Adrenal gland (tissue), 12 donors: ENCODE data around the gene UBE2H. TPM values are rescaled to one million over a fixed set of nuclear protein-coding genes. Genes with fewer than 3 reads are reported as not detected.
A peak's percentile ranks its signal among the peaks of the same experiment; 100 is the strongest.
"Not testable (repeated sequence)": the region's sequence is repeated elsewhere in the genome, so short reads cannot be mapped to it uniquely, and the experiment has no call there.

Experiments used
- DNase-seq, 7 donors: peaks; one replicate each; pipeline ENCODE4 v3.0.0-alpha.2; 2019 to 2020
- H3K27ac ChIP-seq, 5 donors: fragments of 200-600 bp; sonication (generic) in 4 of 5; 1 replicate in 3 of 5; 2 replicates in 2 of 5; pipeline versions ENCODE4 v1.5.1 to v1.8.0; 2016 to 2020; ENCODE audit warnings: mild to moderate bottlenecking in 1 of 5
- H3K27me3 ChIP-seq: fragments of 200-600 bp; 2 replicates; pipeline ENCODE4 v1.8.0; 2021
- H3K36me3 ChIP-seq, 2 donors: fragments of 200-600 bp; replicated peaks in 1 of 2; 1 replicate in 1 of 2; 2 replicates in 1 of 2; pipeline versions ENCODE4 v1.5.1 to v1.8.0; 2018 to 2022
- H3K4me1 ChIP-seq, 2 donors: fragments of 200-600 bp; replicated peaks in 1 of 2; 1 replicate in 1 of 2; 2 replicates in 1 of 2; pipeline versions ENCODE4 v1.5.1 to v1.8.0; 2018 to 2021
- H3K4me3 ChIP-seq, 4 donors: fragments of 200-600 bp; sonication (generic) in 3 of 4; one replicate each; pipeline ENCODE4 v1.5.1; 2016 to 2018
- H3K9me3 ChIP-seq, 3 donors: fragments of 200-600 bp; sonication (generic) in 1 of 3; replicated peaks in 1 of 3; 1 replicate in 2 of 3; 2 replicates in 1 of 3; pipeline versions ENCODE4 v1.5.1 to v1.8.0; 2016 to 2021
- POLR2A ChIP-seq, 2 donors: fragments of 450-650 bp; IDR thresholded peaks; one replicate each; pipeline ENCODE4 v1.6.1; 2017; ENCODE audit warnings: antibody characterized with exemption in 2 of 2, mild to moderate bottlenecking in 2 of 2, moderate library complexity in 1 of 2
- WGBS, 4 donors: extraction: QIAGEN DNeasy Blood & Tissue Kit in 2 of 4; methylation state at CpG; one replicate each; pipeline versions ENCODE4 v1.1.5 to v1.1.7; 2013 to 2017; 5-methylcytosine and 5-hydroxymethylcytosine counted together
- intact Hi-C, 2 donors: fragments of 100-400 bp; cut with DNase I; formaldehyde crosslinking; loops; one replicate each; pipeline versions ENCODE4 v1.14.1 to v1.15.0; 2022 to 2023
- polyA plus RNA-seq, 3 donors: library from polyadenylated mRNA; stranded (reverse); fragments of 200-250 nt in 2 of 3; fragments of 350-450 nt in 1 of 3; fragmentation: Illumina TruSeq in 1 of 3; extraction: RNeasy Lipid Tissue Mini Kit (QIAGEN cat#74804) in 1 of 3; gene quantifications; one replicate each; pipeline ENCODE4 v1.2.3, GENCODE V29; 2013 to 2014
- total RNA-seq, 9 donors: library from RNA; depleted of rRNA in 4 of 9; stranded (reverse); fragments of >200 nt in 4 of 9; fragments of 120-200 nt in 1 of 9; fragmentation: NEBNext Ultra II Directional in 1 of 9; extraction: Animal tissue kit (Norgen Biotek cat#: 25700) in 1 of 9; gene quantifications; one replicate each; pipeline versions ENCODE4 v1.1.0 to v1.2.4, GENCODE V29; 2013 to 2023
- TF ChIP-seq, protein P1 (sequence below), 6 experiments: fragments of 450-650 bp in 4 of 6; fragments of 200-600 bp in 2 of 6; sonication (generic) in 1 of 6; IDR thresholded peaks; 1 replicate in 5 of 6; 2 replicates in 1 of 6; pipeline versions ENCODE4 v1.5.1 to v1.8.0; 2016 to 2021; ENCODE audit warnings: antibody characterized with exemption in 6 of 6, mild to moderate bottlenecking in 2 of 6, moderate library complexity in 1 of 6
- donor health status: healthy with polysubstance abuse.
- donor health status: Bipolar disorder and iron deficiency.
- donor health status: DM: yes; HTN: yes; CAD: no.
- donor health status: DM: no; HTN: no; CAD: no.
- donor health status: DM: no; HTN: no; CAD: no.
- donor health status: DM: yes; HTN: yes; CAD: no.

UBE2H gene
- total and polyA plus RNA-seq, 12 donors, result 48.3 to 392 (median 143) TPM

DNA sequence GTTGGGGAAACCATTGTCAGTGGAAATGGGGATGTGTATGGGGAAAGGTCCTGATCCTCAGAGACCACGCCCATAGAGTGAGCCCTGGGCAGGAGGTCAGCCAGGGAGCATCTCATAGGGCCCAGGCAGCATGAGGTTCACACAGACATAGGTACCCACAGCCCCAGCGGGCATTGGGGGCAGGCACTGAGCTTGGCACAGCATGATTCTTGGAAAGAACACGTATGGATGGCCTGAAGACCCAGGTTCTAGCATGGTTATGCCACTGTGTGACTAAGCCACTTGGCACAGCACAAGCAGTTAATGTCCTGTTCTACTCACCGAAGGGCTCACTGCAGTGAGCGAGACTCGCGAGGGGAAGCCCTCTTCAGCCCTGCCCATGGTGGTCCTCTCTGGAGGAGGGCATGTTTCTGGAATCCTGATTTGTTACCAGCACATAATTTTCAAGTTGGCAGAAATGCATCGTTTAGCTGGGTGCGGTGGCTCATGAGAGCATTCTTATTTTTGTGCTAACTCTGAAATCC, 125.2 kb downstream of the UBE2H start:
- intact Hi-C loops, result loop anchor here (5.0 kb wide), 3 partner anchors 160 to 185 kb away; no protein-coding TSS in a partner anchor
- 73 to 84% (median 81%) methylated on average over 3 to 9 of the region's 9 CpGs for WGBS, 4 donors
- Histone ChIP-seq H3K9me3 (no peaks in the 10 kb centered on the region), H3K27ac (peak overlapping the region in 1 of 5 donors; percentile 4), H3K27me3 (no peaks in the 10 kb centered on the region), H3K36me3 (no peaks in the 10 kb centered on the region), H3K4me3 (no peak overlapping the region), H3K4me1 (peaks cover 22 to 47% of the 10 kb centered on the region in 2 donors)
- TF ChIP-seq POLR2A (IDR thresholded peaks at IDR 0.05), result no peak
- peak in 4 of 7 donors; percentile 32 to 54 (median 33) for DNase-seq

- not testable (repeated sequence) for H3K27me3 ChIP-seq, H3K36me3 ChIP-seq, H3K4me3 ChIP-seq, H3K9me3 ChIP-seq
- peak overlapping the region in 1 of 5 donors; percentile 89 for H3K27ac ChIP-seq
- intact Hi-C loops, result loop anchor here (5.0 kb wide), 3 partner anchors 160 to 185 kb away; no protein-coding TSS in a partner anchor
- DNase-seq, result peak in 3 of 7 donors; percentile 9 to 49 (median 30)
- H3K4me1 ChIP-seq, result peaks cover 20 to 45% of the 10 kb centered on the region in 2 donors
- 72 to 85% (median 80%) methylated on average over 10 of the region's 10 CpGs for WGBS, 4 donors
Measured at GRCh38 chr7:129826895-129827294, 125.9 kb downstream of the UBE2H start.

DNA sequence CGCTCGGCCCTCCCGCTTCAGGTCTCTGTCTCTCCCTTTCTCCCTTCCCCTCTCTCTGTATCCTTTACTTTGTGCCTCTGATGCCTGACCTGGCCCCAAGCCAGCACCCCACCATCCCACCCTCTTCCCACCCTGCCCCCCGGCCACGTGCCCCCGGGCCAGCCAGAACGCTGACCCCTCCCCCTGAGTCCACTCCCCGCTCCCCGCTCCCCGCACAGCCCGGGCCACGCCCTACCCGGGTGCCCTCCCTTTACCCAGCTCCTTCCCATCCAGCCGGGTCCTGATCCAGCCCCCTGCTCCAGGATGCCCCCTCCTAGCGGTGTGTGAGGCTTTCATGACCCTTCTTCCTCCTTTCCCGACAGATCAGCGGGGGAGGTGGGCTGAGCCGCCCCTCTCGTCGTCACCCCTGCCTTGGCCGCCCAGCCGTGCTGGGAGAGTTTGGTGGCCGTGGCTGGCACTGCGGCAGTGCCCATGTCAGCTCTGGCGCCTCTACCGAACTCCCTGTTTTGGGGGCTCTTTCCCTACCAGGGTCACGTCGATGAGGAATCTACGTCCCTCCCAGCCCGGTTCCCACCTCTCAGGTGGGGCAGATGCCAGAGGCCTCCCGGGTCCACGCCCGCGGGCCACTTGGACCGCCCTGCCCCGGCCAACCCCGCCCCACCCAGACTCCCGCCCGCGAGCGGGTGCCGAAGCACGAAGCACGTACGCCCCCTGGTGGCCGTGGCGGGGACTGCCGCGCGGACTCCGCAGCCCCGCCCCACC, 127.4 kb downstream of the UBE2H start:
- Histone ChIP-seq H3K27me3 (no peaks in the 10 kb centered on the region), H3K9me3 (no peaks in the 10 kb centered on the region), H3K36me3 (no peaks in the 10 kb centered on the region), H3K27ac (peak overlapping the region in 3 of 5 donors; percentile 72 to 89 (median 77)), H3K4me1 (peaks cover 6 to 30% of the 10 kb centered on the region in 2 donors), H3K4me3 (peak overlapping the region; percentile 17 to 69 (median 54))
- peak; percentile 85 to 92 (median 90) for DNase-seq
- WGBS, 4 donors, result 0 to 1% (median 1%) methylated on average over 5 to 52 of the region's 52 CpGs
- intact Hi-C loops, result loop anchor here (5.0 kb wide), 3 partner anchors 158 to 187 kb away; no protein-coding TSS in a partner anchor
- no peak for TF ChIP-seq POLR2A (IDR thresholded peaks at IDR 0.05)
- TF ChIP-seq, protein P1, sequence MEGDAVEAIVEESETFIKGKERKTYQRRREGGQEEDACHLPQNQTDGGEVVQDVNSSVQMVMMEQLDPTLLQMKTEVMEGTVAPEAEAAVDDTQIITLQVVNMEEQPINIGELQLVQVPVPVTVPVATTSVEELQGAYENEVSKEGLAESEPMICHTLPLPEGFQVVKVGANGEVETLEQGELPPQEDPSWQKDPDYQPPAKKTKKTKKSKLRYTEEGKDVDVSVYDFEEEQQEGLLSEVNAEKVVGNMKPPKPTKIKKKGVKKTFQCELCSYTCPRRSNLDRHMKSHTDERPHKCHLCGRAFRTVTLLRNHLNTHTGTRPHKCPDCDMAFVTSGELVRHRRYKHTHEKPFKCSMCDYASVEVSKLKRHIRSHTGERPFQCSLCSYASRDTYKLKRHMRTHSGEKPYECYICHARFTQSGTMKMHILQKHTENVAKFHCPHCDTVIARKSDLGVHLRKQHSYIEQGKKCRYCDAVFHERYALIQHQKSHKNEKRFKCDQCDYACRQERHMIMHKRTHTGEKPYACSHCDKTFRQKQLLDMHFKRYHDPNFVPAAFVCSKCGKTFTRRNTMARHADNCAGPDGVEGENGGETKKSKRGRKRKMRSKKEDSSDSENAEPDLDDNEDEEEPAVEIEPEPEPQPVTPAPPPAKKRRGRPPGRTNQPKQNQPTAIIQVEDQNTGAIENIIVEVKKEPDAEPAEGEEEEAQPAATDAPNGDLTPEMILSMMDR (IDR thresholded peaks at IDR 0.05), result peak; percentile 53 to 99 (median 63)

- intact Hi-C loops, result loop anchor here (5.0 kb wide), 3 partner anchors 157 to 188 kb away; no protein-coding TSS in a partner anchor
- WGBS, 4 donors, result 36 to 47% (median 37%) methylated on average over 16 to 28 of the region's 28 CpGs
- H3K4me3 ChIP-seq, result peak overlapping the region in 3 of 4 donors; percentile 54 to 69 (median 55)
- no peaks in the 10 kb centered on the region for H3K36me3 ChIP-seq
- TF ChIP-seq POLR2A (IDR thresholded peaks at IDR 0.05), result no peak
- TF ChIP-seq, protein P1 (IDR thresholded peaks at IDR 0.05), result no peak
- peak in 4 of 7 donors; percentile 21 to 51 (median 43) for DNase-seq
- no peaks in the 10 kb centered on the region for H3K9me3 ChIP-seq
- no peaks in the 10 kb centered on the region for H3K27me3 ChIP-seq
- H3K27ac ChIP-seq, result peak overlapping the region in 1 of 5 donors; percentile 89
- peaks cover 4 to 21% of the 10 kb centered on the region in 2 donors for H3K4me1 ChIP-seq
Measured at GRCh38 chr7:129824291-129825208, 128.2 kb downstream of the UBE2H start.

DNA sequence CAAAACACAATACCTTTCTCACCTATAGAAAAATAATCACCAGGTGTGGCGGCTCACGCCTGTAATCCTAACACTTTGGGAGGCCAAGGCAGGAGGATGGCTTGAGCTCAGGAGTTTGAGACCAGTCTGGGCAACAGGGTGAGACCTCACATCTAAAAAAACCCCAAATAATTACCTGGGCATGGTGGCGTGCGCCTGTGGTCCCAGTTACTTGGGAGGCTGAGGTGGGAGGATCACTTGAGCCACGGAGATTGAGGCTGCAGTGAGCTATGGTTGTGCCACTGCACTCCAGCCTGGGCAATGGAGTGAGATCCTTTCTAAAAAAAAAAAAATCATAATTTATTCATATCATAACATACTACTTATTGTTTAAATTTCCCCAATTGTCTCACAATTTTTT, 129.6 kb downstream of the UBE2H start:
- H3K36me3 ChIP-seq, H3K4me3 ChIP-seq, H3K27me3 ChIP-seq, H3K27ac ChIP-seq, intact Hi-C loops, DNase-seq, H3K9me3 ChIP-seq: not testable (repeated sequence)
- peaks cover 4 to 18% of the 10 kb centered on the region in 2 donors for H3K4me1 ChIP-seq
- 93 to 99% (median 97%) methylated on average over 5 of the region's 5 CpGs for WGBS, 4 donors
